Measurements from ENCODE around the gene SETDB1. TPM values are rescaled to one million over a fixed set of nuclear protein-coding genes. Genes with fewer than 3 reads are reported as not detected.

Gene SETDB1
- total RNA-seq, 1 donor from 2014 or later: 35.0 TPM

DNA sequence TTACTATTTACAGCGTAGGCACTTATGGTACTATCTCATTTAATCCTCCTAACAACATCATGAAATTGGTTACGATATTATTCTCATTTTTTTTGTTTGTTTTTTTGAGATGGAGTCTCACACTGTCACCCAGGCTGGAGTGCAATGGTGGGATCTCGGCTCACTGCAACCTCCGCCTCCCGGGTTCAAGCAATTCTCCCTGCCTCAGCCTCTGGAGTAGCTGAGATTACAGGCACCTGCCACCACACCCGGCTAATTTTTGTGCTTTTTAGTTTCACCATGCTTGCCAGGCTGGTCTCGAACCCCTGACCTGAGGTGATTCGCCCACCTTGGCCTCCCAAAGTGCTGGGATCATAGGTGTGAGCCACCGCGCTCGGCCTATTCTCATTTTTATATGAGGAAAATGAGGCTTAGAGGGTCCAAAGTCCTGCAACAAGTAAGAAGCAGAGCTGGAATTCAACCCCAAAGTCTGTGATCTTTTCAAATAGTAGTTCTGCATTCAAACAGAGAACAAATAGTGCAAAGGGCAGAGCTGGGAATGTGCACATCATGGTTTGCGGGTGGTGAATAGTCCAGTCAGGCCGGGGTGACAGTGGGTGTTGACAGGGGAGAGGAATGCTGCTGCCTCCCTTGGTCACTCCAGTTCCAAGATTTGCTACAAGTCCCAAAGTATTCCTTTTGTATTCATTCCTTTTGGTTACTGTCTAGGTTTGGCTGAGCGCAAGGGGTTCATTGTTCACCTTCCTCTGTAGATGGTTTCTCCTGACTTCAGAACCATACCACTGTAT is 86.7 kb downstream of the SETDB1 start:
- peak overlapping the region; percentile 82 for H3K27ac Mint-ChIP-seq (ENCODE audit: unreplicated experiment)
- no peak for DNase-seq (ENCODE audit: low spot score)
- TF ChIP-seq, protein P1, sequence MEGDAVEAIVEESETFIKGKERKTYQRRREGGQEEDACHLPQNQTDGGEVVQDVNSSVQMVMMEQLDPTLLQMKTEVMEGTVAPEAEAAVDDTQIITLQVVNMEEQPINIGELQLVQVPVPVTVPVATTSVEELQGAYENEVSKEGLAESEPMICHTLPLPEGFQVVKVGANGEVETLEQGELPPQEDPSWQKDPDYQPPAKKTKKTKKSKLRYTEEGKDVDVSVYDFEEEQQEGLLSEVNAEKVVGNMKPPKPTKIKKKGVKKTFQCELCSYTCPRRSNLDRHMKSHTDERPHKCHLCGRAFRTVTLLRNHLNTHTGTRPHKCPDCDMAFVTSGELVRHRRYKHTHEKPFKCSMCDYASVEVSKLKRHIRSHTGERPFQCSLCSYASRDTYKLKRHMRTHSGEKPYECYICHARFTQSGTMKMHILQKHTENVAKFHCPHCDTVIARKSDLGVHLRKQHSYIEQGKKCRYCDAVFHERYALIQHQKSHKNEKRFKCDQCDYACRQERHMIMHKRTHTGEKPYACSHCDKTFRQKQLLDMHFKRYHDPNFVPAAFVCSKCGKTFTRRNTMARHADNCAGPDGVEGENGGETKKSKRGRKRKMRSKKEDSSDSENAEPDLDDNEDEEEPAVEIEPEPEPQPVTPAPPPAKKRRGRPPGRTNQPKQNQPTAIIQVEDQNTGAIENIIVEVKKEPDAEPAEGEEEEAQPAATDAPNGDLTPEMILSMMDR (IDR thresholded peaks at IDR 0.05): no peak
- H3K4me3 Mint-ChIP-seq (ENCODE audit: unreplicated experiment): no peak overlapping the region
- H3K27me3 Mint-ChIP-seq (ENCODE audit: low read depth): no peaks in the 10 kb centered on the region
- H3K9me3 Mint-ChIP-seq (ENCODE audit: low read depth): no peaks in the 10 kb centered on the region
- no peaks in the 10 kb centered on the region for H3K36me3 Mint-ChIP-seq (ENCODE audit: low read depth)
- H3K4me1 Mint-ChIP-seq (ENCODE audit: low read depth): peaks cover 40% of the 10 kb centered on the region

DNA sequence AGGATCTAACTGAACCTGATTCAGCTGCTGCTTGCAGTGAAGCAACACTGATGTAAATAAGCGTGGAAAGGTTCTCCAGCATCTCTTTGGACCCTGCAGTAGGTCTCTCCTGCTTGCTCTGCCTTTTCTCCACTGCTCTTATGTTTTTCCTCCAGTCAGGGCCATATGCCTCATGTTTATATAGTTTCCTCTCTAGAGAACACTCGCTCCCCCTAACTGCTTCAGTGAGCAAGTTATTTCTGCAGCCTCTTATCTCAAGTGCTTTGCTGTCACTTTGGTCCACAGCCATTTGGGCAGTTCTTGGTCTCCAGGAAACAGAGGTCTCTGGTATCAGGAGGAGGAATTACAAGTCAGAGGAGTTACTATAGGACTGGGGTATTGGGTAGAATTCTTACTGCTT is 87.4 kb downstream of the SETDB1 start:
- H3K9me3 Mint-ChIP-seq (ENCODE audit: low read depth): no peaks in the 10 kb centered on the region
- H3K4me1 Mint-ChIP-seq (ENCODE audit: low read depth): peaks cover 35% of the 10 kb centered on the region
- peak overlapping the region; percentile 82 for H3K27ac Mint-ChIP-seq (ENCODE audit: unreplicated experiment)
- no peaks in the 10 kb centered on the region for H3K27me3 Mint-ChIP-seq (ENCODE audit: low read depth)
- TF ChIP-seq, protein P1 (IDR thresholded peaks at IDR 0.05): no peak
- DNase-seq (ENCODE audit: low spot score): no peak
- peaks cover 3% of the 10 kb centered on the region for H3K36me3 Mint-ChIP-seq (ENCODE audit: low read depth)
- no peak overlapping the region for H3K4me3 Mint-ChIP-seq (ENCODE audit: unreplicated experiment)

Other genes with a start within 250 kb of the SETDB1 start
- gene GOLPH3L, start 229.2 kb upstream of the SETDB1 start, total RNA-seq: 17.1 to 23.2 TPM (median 17.7 TPM) in 3 replicates
- not detected in 3 replicates for gene HORMAD1, start 205.5 kb upstream of the SETDB1 start, total RNA-seq
- gene CTSS, start 160.6 kb upstream of the SETDB1 start, total RNA-seq: 0.79 to 1.5 TPM (median 1.4 TPM) in 3 replicates
- 4.9 to 12.4 TPM (median 4.9 TPM) in 3 replicates for gene CTSK, start 118.1 kb upstream of the SETDB1 start, total RNA-seq
- 32.6 to 33.3 TPM (median 32.9 TPM) in 3 replicates for gene ARNT, start 49.8 kb upstream of the SETDB1 start, total RNA-seq
- not detected in 3 replicates for gene CTXND2, start 39.2 kb upstream of the SETDB1 start, total RNA-seq
- gene CERS2, start 48.5 kb downstream of the SETDB1 start, total RNA-seq: 199 to 223 TPM (median 217 TPM) in 3 replicates
- gene ANXA9, start 55.9 kb downstream of the SETDB1 start, total RNA-seq: 0.54 TPM in 1 of 3 replicates, not detected in the others
- 12.5 to 18.2 TPM (median 14.8 TPM) in 3 replicates for gene MINDY1, start 80.5 kb downstream of the SETDB1 start, total RNA-seq
- 14.1 to 15.4 TPM (median 15.3 TPM) in 3 replicates for gene PRUNE1, start 82.1 kb downstream of the SETDB1 start, total RNA-seq
- gene BNIPL, start 110.2 kb downstream of the SETDB1 start, total RNA-seq: 0.36 to 0.63 TPM (median 0.62 TPM) in 3 replicates
- gene C1orf56, start 121.4 kb downstream of the SETDB1 start, total RNA-seq: 2.8 to 5.9 TPM (median 3.1 TPM) in 3 replicates
- gene CDC42SE1, start 133.3 kb downstream of the SETDB1 start, total RNA-seq: 60.1 to 76.7 TPM (median 76.6 TPM) in 3 replicates
- gene MLLT11, start 134.0 kb downstream of the SETDB1 start, total RNA-seq: 42.8 to 49.9 TPM (median 42.8 TPM) in 3 replicates
- gene GABPB2, start 144.4 kb downstream of the SETDB1 start, total RNA-seq: 7.8 to 11.7 TPM (median 8.2 TPM) in 3 replicates
- 7.0 to 9.2 TPM (median 8.9 TPM) in 3 replicates for gene SEMA6C, start 220.3 kb downstream of the SETDB1 start, total RNA-seq
- not detected in 3 replicates for gene TNFAIP8L2, start 230.3 kb downstream of the SETDB1 start, total RNA-seq
- 9.3 to 10.0 TPM (median 9.9 TPM) in 3 replicates for gene LYSMD1, start 239.5 kb downstream of the SETDB1 start, total RNA-seq
- gene SCNM1, start 239.8 kb downstream of the SETDB1 start, total RNA-seq: 39.6 to 44.3 TPM (median 40.7 TPM) in 3 replicates
- gene TMOD4, start 249.6 kb downstream of the SETDB1 start, total RNA-seq: 0.60 to 1.9 TPM in 2 of 3 replicates, not detected in the other

Data from chondrocyte (in vitro differentiated cells).